Measurements from ENCODE around the gene CLC.

DNA sequence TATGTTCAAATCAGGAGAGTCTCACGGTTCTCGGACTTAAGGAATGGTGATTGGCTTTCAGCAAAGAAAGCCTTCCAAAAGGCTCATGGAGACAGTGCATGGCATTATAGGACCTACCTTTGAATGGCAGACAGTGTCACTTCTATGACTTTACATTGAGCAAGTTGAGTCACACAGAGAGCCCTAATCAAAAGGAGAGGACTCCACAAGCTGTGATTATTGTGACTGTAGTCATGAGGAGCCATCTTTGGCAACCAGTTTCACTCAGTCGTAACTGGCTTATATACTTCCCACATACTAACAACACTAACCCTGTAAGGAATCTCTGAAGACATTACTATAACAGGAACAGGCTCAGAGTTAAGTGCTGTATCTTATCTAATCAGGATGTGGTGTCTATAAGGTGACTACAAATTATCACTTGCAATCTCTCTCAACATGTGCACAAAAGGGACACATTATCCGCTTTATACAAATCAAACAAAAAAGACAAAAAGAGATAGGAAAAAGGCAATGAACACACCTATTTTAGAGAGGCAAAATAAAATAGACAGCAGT is 27.4 kb downstream of the CLC start:
- TF ChIP-seq, protein P1, sequence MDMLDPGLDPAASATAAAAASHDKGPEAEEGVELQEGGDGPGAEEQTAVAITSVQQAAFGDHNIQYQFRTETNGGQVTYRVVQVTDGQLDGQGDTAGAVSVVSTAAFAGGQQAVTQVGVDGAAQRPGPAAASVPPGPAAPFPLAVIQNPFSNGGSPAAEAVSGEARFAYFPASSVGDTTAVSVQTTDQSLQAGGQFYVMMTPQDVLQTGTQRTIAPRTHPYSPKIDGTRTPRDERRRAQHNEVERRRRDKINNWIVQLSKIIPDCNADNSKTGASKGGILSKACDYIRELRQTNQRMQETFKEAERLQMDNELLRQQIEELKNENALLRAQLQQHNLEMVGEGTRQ (IDR thresholded peaks at IDR 0.05; ENCODE audit: low read depth, low read length) = no peak
- TF ChIP-seq, protein P1 (CRISPR knock-in tag; IDR thresholded peaks at IDR 0.05; ENCODE audit: borderline replicate concordance) = no peak
- TF ChIP-seq ESRRA (CRISPR knock-in tag; IDR thresholded peaks at IDR 0.05; ENCODE audit: low read depth) = no peak
- TF ChIP-seq ELF1 (CRISPR knock-in tag; IDR thresholded peaks at IDR 0.05) = no peak
- TF ChIP-seq, protein P2, sequence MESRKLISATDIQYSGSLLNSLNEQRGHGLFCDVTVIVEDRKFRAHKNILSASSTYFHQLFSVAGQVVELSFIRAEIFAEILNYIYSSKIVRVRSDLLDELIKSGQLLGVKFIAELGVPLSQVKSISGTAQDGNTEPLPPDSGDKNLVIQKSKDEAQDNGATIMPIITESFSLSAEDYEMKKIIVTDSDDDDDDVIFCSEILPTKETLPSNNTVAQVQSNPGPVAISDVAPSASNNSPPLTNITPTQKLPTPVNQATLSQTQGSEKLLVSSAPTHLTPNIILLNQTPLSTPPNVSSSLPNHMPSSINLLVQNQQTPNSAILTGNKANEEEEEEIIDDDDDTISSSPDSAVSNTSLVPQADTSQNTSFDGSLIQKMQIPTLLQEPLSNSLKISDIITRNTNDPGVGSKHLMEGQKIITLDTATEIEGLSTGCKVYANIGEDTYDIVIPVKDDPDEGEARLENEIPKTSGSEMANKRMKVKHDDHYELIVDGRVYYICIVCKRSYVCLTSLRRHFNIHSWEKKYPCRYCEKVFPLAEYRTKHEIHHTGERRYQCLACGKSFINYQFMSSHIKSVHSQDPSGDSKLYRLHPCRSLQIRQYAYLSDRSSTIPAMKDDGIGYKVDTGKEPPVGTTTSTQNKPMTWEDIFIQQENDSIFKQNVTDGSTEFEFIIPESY (CRISPR knock-in tag; IDR thresholded peaks at IDR 0.05) = no peak
- TF ChIP-seq EP300 (IDR thresholded peaks at IDR 0.05; ENCODE audit: low read depth in 2 of 2, low read length in 2 of 2) = no peak
- no peak for TF ChIP-seq EP300 (CRISPR knock-in tag; IDR thresholded peaks at IDR 0.05; ENCODE audit: borderline replicate concordance)
- TF ChIP-seq HOXA5 (CRISPR knock-in tag; IDR thresholded peaks at IDR 0.05) = no peak
- TF ChIP-seq, protein P3, sequence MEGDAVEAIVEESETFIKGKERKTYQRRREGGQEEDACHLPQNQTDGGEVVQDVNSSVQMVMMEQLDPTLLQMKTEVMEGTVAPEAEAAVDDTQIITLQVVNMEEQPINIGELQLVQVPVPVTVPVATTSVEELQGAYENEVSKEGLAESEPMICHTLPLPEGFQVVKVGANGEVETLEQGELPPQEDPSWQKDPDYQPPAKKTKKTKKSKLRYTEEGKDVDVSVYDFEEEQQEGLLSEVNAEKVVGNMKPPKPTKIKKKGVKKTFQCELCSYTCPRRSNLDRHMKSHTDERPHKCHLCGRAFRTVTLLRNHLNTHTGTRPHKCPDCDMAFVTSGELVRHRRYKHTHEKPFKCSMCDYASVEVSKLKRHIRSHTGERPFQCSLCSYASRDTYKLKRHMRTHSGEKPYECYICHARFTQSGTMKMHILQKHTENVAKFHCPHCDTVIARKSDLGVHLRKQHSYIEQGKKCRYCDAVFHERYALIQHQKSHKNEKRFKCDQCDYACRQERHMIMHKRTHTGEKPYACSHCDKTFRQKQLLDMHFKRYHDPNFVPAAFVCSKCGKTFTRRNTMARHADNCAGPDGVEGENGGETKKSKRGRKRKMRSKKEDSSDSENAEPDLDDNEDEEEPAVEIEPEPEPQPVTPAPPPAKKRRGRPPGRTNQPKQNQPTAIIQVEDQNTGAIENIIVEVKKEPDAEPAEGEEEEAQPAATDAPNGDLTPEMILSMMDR (CRISPR knock-in tag; IDR thresholded peaks at IDR 0.05) = no peak
- no peak for TF ChIP-seq TCF7L2 (IDR thresholded peaks at IDR 0.05; ENCODE audit: low read depth, low read length)
- TF ChIP-seq, protein P4, sequence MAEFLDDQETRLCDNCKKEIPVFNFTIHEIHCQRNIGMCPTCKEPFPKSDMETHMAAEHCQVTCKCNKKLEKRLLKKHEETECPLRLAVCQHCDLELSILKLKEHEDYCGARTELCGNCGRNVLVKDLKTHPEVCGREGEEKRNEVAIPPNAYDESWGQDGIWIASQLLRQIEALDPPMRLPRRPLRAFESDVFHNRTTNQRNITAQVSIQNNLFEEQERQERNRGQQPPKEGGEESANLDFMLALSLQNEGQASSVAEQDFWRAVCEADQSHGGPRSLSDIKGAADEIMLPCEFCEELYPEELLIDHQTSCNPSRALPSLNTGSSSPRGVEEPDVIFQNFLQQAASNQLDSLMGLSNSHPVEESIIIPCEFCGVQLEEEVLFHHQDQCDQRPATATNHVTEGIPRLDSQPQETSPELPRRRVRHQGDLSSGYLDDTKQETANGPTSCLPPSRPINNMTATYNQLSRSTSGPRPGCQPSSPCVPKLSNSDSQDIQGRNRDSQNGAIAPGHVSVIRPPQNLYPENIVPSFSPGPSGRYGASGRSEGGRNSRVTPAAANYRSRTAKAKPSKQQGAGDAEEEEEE (CRISPR knock-in tag; IDR thresholded peaks at IDR 0.05; ENCODE audit: borderline replicate concordance) = no peak
- TF ChIP-seq SP140L (CRISPR knock-in tag; IDR thresholded peaks at IDR 0.05; ENCODE audit: borderline replicate concordance) = no peak
- no peak for TF ChIP-seq TCF12 (IDR thresholded peaks at IDR 0.05)
- no peak for TF ChIP-seq TCF12 (CRISPR knock-in tag; IDR thresholded peaks at IDR 0.05)
